Measurements from ENCODE around the gene HYAL3. TPM values are rescaled to one million over a fixed set of nuclear protein-coding genes. Genes with fewer than 3 reads are reported as not detected.

HYAL3 gene
- total RNA-seq, 4 donors from 2014 or later: 2.4 to 8.8 (median 4.0) TPM

DNA sequence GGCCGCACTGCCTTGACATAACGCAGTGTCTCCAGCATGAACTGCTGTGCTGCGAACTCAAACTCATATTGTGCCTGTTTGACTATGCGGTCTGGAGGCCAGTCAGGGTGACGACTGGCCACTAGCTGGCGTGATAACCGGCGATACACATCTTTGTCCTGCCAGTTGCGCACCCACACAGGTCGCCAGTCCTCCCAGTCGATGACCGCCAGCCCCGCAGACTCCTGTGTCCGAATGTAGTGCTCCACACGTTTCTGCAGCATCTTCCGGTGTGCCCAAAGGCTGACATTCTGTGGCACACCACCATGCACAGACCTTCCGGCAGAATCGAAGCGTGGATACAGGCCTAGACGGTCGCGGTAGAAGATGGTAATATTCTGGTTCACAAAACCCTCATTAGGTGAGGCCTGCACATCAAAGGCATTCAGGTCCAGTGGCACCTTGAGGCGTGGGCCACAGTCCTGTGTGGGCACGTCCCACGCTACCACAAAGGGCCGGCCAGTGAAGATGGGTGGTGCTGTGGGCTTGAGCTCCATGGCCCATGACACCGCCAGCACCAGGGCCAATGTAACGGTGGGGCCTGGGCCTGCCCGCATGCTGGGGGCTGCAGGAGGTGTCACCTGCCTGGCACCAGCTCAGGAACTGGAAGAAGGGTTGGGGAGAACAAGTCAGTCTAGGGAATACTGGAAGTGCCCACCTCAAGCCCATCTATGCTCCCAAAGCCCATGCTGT, 20.9 kb upstream of the HYAL3 start:
- 45% methylated on average over 4 of the region's 29 CpGs; no CpG with 5 or more reads in 1 of the 2 donors for WGBS, 2 donors (ENCODE audit: low coverage in 1 of 2)
- Histone ChIP-seq H3K27ac (peak overlapping the region in 3 of 4 donors; percentile 94 to 97 (median 96)), H3K27me3 (no peaks in the 10 kb centered on the region), H3K36me3 (peaks cover 0 to 47% of the 10 kb centered on the region in 2 donors), H3K4me1 (peaks cover 0 to 81% (median 46%) of the 10 kb centered on the region in 3 donors), H3K4me3 (peak overlapping the region; percentile 51 to 89), H3K9me3 (no peaks in the 10 kb centered on the region)
- no peak for ATAC-seq
- no peak for TF ChIP-seq EP300 (IDR thresholded peaks at IDR 0.05)
- no peak for TF ChIP-seq POLR2A (IDR thresholded peaks at IDR 0.05)
- no peak for TF ChIP-seq POLR2AphosphoS5 (IDR thresholded peaks at IDR 0.05)
- TF ChIP-seq, protein P1, sequence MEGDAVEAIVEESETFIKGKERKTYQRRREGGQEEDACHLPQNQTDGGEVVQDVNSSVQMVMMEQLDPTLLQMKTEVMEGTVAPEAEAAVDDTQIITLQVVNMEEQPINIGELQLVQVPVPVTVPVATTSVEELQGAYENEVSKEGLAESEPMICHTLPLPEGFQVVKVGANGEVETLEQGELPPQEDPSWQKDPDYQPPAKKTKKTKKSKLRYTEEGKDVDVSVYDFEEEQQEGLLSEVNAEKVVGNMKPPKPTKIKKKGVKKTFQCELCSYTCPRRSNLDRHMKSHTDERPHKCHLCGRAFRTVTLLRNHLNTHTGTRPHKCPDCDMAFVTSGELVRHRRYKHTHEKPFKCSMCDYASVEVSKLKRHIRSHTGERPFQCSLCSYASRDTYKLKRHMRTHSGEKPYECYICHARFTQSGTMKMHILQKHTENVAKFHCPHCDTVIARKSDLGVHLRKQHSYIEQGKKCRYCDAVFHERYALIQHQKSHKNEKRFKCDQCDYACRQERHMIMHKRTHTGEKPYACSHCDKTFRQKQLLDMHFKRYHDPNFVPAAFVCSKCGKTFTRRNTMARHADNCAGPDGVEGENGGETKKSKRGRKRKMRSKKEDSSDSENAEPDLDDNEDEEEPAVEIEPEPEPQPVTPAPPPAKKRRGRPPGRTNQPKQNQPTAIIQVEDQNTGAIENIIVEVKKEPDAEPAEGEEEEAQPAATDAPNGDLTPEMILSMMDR (IDR thresholded peaks at IDR 0.05): no peak

DNA sequence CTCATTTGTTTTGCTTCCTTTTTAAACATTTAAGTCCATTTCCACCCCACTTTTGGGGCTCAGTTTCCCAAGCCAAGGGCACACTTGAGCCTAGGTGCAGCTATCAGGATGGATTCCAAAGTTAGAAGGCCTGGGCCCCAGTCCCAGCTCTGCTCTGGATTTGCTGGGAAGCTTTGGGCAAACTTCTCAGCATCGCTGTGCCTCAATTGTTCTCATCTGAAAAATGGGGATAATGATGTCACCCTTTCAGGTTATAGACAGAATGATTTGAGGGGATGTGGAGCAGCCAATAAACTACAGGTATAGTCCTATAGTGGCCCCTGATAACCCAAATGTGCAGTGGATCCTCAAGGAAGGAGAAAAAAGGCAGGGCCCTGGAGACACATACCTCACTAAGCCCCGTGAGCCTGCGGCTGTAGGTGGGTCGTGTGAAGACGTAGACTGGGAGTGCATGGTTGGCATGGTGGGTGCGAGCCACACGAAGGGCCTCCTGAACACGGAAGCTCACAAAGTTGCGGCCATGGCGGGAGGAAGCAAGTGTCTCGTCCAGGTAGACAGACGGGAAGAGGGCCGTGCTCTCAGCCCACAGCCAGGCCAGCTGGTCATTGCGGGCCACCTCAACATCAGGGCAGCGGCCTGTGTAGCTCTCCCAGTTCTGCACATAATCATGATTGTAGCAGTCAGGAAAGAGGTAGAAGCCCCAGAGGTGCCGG, 20.1 kb upstream of the HYAL3 start:
- Histone ChIP-seq H3K4me3 (peak overlapping the region in 1 of 2 donors; percentile 89), H3K27me3 (no peaks in the 10 kb centered on the region), H3K27ac (peak overlapping the region in 2 of 4 donors; percentile 4 to 97), H3K9me3 (no peaks in the 10 kb centered on the region), H3K4me1 (peaks cover 0 to 74% (median 44%) of the 10 kb centered on the region in 3 donors), H3K36me3 (peaks cover 0 to 53% of the 10 kb centered on the region in 2 donors)
- 81 to 85% methylated on average over 5 to 9 of the region's 16 CpGs for WGBS, 2 donors (ENCODE audit: low coverage in 1 of 2)
- TF ChIP-seq EP300 (IDR thresholded peaks at IDR 0.05) (no peak), POLR2A (IDR thresholded peaks at IDR 0.05) (no peak), POLR2AphosphoS5 (IDR thresholded peaks at IDR 0.05) (no peak)
- TF ChIP-seq, protein P1 (IDR thresholded peaks at IDR 0.05): no peak
- no peak for ATAC-seq

GRCh38 chr3:50318615-50319014, 19.4 kb upstream of the HYAL3 start:
- no CpG with 5 or more reads among the region's 10 CpGs for WGBS, 2 donors (ENCODE audit: low coverage in 1 of 2)
- Histone ChIP-seq H3K4me1 (peaks cover 0 to 67% (median 40%) of the 10 kb centered on the region in 3 donors), H3K4me3 (peak overlapping the region in 1 of 2 donors; percentile 89), H3K36me3 (peaks cover 0 to 54% of the 10 kb centered on the region in 2 donors), H3K27me3 (no peaks in the 10 kb centered on the region), H3K27ac (peak overlapping the region in 2 of 4 donors; percentile 10 to 97), H3K9me3 (no peaks in the 10 kb centered on the region)
- no peak for TF ChIP-seq EP300 (IDR thresholded peaks at IDR 0.05)
- no peak for TF ChIP-seq POLR2A (IDR thresholded peaks at IDR 0.05)
- TF ChIP-seq, protein P1 (IDR thresholded peaks at IDR 0.05): no peak
- no peak for TF ChIP-seq POLR2AphosphoS5 (IDR thresholded peaks at IDR 0.05)
- ATAC-seq: no peak

DNA sequence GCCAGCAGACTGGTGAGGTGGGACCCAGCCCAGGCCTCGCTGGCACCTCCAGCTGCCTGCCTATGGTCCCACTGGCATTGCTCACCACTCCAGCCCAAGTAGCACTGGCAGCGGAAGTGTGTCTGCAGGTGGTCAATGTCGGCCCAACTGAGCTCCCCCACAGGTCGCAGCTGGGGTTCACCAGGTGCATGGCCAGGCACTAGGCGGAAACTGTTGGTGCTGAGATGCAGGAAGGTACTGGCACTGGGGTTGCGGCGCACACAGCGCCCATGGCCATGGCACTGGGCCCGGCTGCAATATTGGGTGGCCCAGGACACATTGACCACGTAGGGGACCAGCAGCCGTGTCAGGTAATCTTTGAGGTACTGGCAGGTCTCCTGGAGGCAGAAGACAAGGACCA, 19.0 kb upstream of the HYAL3 start:
- Histone ChIP-seq H3K27ac (peak overlapping the region in 3 of 4 donors; percentile 7 to 24 (median 10)), H3K27me3 (no peaks in the 10 kb centered on the region), H3K4me3 (peak overlapping the region in 1 of 2 donors; percentile 89), H3K36me3 (peaks cover 0 to 54% of the 10 kb centered on the region in 2 donors), H3K4me1 (peaks cover 0 to 62% (median 40%) of the 10 kb centered on the region in 3 donors), H3K9me3 (no peaks in the 10 kb centered on the region)
- ATAC-seq: no peak
- TF ChIP-seq POLR2A (IDR thresholded peaks at IDR 0.05) (no peak), EP300 (IDR thresholded peaks at IDR 0.05) (no peak), POLR2AphosphoS5 (IDR thresholded peaks at IDR 0.05) (no peak)
- TF ChIP-seq, protein P1 (IDR thresholded peaks at IDR 0.05): no peak
- 67% methylated on average over 2 of the region's 11 CpGs; no CpG with 5 or more reads in 1 of the 2 donors for WGBS, 2 donors (ENCODE audit: low coverage in 1 of 2)

Data from gastroesophageal sphincter (tissue), 4 donors.